ENCODE measurements around the gene TRIM13. TPM values are rescaled to one million over a fixed set of nuclear protein-coding genes. Genes with fewer than 3 reads are reported as not detected.

TRIM13 gene
- total RNA-seq, 1 experiment from 2014 or later = 16.5 TPM

DNA sequence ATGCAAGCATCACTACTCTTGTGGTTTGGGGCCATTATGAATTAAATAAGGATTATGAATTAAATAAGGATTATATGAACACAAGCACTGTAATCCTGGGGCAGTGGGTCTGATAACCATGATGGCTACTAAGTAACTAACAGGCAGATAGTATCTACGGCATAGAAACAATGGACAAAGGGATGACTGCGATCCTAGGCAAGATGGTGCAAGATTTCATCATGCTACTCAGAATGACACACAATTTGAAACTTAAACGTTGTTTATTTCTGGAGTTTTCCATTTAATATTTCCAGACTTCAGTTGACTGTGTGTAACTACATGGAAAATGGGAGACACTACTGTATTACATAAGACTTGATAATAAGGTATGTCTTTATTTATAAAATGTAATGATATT is 33.5 kb downstream of the TRIM13 start:
- Mint-ChIP-seq H3K27me3 (ENCODE audit: insufficient read depth, unreplicated experiment) (no peaks in the 10 kb centered on the region), H3K4me1 (ENCODE audit: low read depth, unreplicated experiment) (no peaks in the 10 kb centered on the region), H3K9me3 (ENCODE audit: unreplicated experiment) (no peaks in the 10 kb centered on the region), H3K36me3 (ENCODE audit: insufficient read depth, unreplicated experiment) (peaks cover 8% of the 10 kb centered on the region), H3K27ac (ENCODE audit: unreplicated experiment) (no peak overlapping the region), H3K4me3 (ENCODE audit: unreplicated experiment) (no peak overlapping the region)
- Histone ChIP-seq H3K4me1 (peaks cover 6% of the 10 kb centered on the region; the same call in 1 of the 2 replicates), H3K36me3 (ENCODE audit: control insufficient read depth, insufficient read depth, low read length) (no peaks in the 10 kb centered on the region), H3K27me3 (replicated peaks; ENCODE audit: control insufficient read depth, insufficient read depth, low read length) (no peaks in the 10 kb centered on the region), H3K4me3 (ENCODE audit: low read depth, low read length) (no peak overlapping the region), H3K9me3 (no peaks in the 10 kb centered on the region)
- CTCF ChIA-PET = no interaction called here
- BruUV-seq (replicated peaks) = no TSS peak
- intact Hi-C loops (cut with micrococcal nuclease; ENCODE audit: unreplicated experiment) = no loop called here
- peak in 1 of 2 experiments; percentile 29 for DNase-seq
- POLR2A ChIA-PET = no interaction called here
- TF ChIP-seq, protein P1, sequence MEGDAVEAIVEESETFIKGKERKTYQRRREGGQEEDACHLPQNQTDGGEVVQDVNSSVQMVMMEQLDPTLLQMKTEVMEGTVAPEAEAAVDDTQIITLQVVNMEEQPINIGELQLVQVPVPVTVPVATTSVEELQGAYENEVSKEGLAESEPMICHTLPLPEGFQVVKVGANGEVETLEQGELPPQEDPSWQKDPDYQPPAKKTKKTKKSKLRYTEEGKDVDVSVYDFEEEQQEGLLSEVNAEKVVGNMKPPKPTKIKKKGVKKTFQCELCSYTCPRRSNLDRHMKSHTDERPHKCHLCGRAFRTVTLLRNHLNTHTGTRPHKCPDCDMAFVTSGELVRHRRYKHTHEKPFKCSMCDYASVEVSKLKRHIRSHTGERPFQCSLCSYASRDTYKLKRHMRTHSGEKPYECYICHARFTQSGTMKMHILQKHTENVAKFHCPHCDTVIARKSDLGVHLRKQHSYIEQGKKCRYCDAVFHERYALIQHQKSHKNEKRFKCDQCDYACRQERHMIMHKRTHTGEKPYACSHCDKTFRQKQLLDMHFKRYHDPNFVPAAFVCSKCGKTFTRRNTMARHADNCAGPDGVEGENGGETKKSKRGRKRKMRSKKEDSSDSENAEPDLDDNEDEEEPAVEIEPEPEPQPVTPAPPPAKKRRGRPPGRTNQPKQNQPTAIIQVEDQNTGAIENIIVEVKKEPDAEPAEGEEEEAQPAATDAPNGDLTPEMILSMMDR (IDR thresholded peaks at IDR 0.05; ENCODE audit: insufficient read depth in 1 of 2, low read depth in 1 of 2, low read length in 1 of 2, severe bottlenecking in 1 of 2, unreplicated experiment in 1 of 2) = no peak

- no peak overlapping the region for H3K4me3 ChIP-seq (ENCODE audit: low read depth, low read length)
- POLR2A ChIA-PET = interaction anchor here (0.5 kb wide), 1 partner anchor 37 kb away, joined by 3 read pairs; the partner anchor contains the start of gene TRIM13
- BruUV-seq (replicated peaks) = no TSS peak
Measured at GRCh38 chr13:50033725-50034124, 36.9 kb downstream of the TRIM13 start.

DNA sequence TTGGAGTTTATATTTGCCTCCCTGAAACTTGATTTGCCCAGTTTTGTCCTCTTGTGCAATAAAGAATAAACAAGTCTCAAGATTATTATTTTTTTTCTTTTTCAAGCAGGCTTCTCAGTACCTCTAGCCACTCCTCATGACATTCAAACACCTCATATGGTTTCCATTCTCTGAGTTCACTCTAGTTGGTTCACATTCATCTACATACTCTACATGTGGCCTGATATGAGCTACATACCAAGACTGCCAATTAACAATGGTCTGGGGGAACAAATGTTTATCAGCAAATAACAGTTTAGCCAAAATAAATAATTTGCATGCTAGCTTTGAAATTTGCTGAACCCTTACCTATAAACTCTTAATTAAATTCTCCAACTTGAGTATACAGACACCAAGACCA is 40.9 kb downstream of the TRIM13 start:
- no TSS peak for BruUV-seq (replicated peaks)
- H3K27me3 Mint-ChIP-seq (ENCODE audit: insufficient read depth, unreplicated experiment) = no peaks in the 10 kb centered on the region
- Histone ChIP-seq H3K4me1 (no peaks in the 10 kb centered on the region), H3K27me3 (replicated peaks; ENCODE audit: control insufficient read depth, insufficient read depth, low read length) (no peaks in the 10 kb centered on the region), H3K36me3 (ENCODE audit: control insufficient read depth, insufficient read depth, low read length) (no peaks in the 10 kb centered on the region), H3K9me3 (no peaks in the 10 kb centered on the region), H3K4me3 (ENCODE audit: low read depth, low read length) (no peak overlapping the region)
- POLR2A ChIA-PET = interaction anchor here (0.6 kb wide), 1 partner anchor 52 kb away, joined by 3 read pairs; no protein-coding TSS in a partner anchor
- peak overlapping the region; percentile 10 for H3K27ac Mint-ChIP-seq (ENCODE audit: unreplicated experiment)
- no peak for DNase-seq
- CTCF ChIA-PET = no interaction called here
- H3K4me1 Mint-ChIP-seq (ENCODE audit: low read depth, unreplicated experiment) = no peaks in the 10 kb centered on the region
- TF ChIP-seq, protein P1 (IDR thresholded peaks at IDR 0.05; ENCODE audit: insufficient read depth in 1 of 2, low read depth in 1 of 2, low read length in 1 of 2, severe bottlenecking in 1 of 2, unreplicated experiment in 1 of 2) = no peak
- peaks cover 52% of the 10 kb centered on the region for H3K36me3 Mint-ChIP-seq (ENCODE audit: insufficient read depth, unreplicated experiment)
- H3K4me3 Mint-ChIP-seq (ENCODE audit: unreplicated experiment) = no peak overlapping the region
- intact Hi-C loops (cut with micrococcal nuclease; ENCODE audit: unreplicated experiment) = no loop called here
- no peaks in the 10 kb centered on the region for H3K9me3 Mint-ChIP-seq (ENCODE audit: unreplicated experiment)

More at GRCh38 chr13:50033725-50034124, 36.9 kb downstream of the TRIM13 start:
- H3K4me3 Mint-ChIP-seq (ENCODE audit: unreplicated experiment) = no peak overlapping the region
- intact Hi-C loops (cut with micrococcal nuclease; ENCODE audit: unreplicated experiment) = no loop called here
- Histone ChIP-seq H3K36me3 (ENCODE audit: control insufficient read depth, insufficient read depth, low read length) (no peaks in the 10 kb centered on the region), H3K27me3 (replicated peaks; ENCODE audit: control insufficient read depth, insufficient read depth, low read length) (no peaks in the 10 kb centered on the region), H3K9me3 (no peaks in the 10 kb centered on the region), H3K4me1 (peaks cover 6% of the 10 kb centered on the region; the same call in 1 of the 2 replicates)
- TF ChIP-seq, protein P1 (IDR thresholded peaks at IDR 0.05; ENCODE audit: insufficient read depth in 1 of 2, low read depth in 1 of 2, low read length in 1 of 2, severe bottlenecking in 1 of 2, unreplicated experiment in 1 of 2) = no peak
- CTCF ChIA-PET = no interaction called here
- no peaks in the 10 kb centered on the region for H3K4me1 Mint-ChIP-seq (ENCODE audit: low read depth, unreplicated experiment)
- no peak for DNase-seq
- no peaks in the 10 kb centered on the region for H3K27me3 Mint-ChIP-seq (ENCODE audit: insufficient read depth, unreplicated experiment)
- H3K36me3 Mint-ChIP-seq (ENCODE audit: insufficient read depth, unreplicated experiment) = peaks cover 20% of the 10 kb centered on the region
- H3K9me3 Mint-ChIP-seq (ENCODE audit: unreplicated experiment) = no peaks in the 10 kb centered on the region
- no peak overlapping the region for H3K27ac Mint-ChIP-seq (ENCODE audit: unreplicated experiment)

All from Caco-2 (cell line).